DMS 273 (cell line): Measurements from ENCODE around the gene WRAP53.

Experiments used
- DNase-seq: peaks from one replicate; lab custom pipeline; 2025; ENCODE audit not compliant: unreplicated experiment; lab: John Stamatoyannopoulos, UW

WRAP53 gene

DNA sequence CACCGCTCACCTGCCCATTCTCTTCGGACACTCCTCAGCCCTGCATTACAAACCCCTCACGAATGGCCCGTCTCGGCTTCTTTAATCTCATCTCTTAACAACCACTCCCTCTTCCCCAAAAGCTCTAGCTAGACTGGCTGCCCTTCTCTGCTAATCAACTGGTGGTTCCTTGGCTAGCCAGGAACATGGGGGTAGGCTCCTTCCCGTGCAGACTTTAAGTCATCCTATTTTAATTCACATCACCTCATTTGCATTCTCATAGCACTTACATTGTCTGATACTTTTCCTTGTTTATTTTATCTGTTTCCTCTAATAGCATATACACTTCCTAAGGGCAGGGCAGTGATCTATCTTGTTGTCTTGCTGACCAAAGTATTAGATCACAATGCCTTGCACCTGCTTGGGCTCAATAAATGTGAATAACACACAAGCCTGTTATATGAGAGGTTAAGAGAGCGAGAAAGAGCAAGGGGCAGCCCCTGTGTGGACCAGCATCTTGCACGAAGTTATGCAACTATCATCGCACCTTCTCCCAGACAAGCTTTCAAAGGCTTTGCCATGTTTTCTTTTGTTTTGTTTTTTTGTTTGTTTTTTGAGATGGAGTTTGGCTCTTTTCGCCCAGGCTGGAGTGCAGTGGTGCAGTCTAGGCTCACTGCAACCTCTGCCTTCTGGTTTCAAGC, 10.7 kb upstream of the WRAP53 start:
- no peak for DNase-seq

DNA sequence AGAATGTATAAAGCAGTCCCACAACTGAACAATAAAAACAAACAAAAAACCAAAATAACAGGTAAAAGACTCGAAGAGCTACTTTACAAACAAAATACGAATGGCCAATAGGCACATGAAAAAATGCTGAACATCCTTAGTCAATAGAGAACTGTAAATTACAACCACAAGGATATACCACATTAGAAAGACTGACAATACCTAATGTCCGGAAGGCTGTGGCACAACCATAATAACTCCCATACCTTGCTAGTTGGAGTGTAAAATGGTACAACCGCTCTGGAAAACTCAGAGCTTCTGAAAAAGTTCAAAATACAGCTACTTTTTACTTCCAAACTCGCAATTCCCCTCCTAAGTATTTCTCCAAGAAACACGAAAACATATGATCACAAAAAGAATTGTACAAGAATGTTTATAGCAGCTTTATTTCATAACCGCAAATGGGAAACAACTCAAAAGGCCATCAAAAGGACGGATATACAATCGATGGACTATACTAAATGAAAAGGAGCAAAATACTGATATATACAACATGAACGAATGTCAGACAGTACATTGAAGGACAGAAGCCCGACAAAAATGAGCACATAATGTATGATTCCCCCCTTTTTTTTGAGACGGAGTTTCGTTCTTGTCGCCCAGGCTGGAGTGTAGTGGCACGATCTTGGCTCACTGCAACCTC, 3.3 kb upstream of the WRAP53 start:
- DNase-seq = no peak

DNA sequence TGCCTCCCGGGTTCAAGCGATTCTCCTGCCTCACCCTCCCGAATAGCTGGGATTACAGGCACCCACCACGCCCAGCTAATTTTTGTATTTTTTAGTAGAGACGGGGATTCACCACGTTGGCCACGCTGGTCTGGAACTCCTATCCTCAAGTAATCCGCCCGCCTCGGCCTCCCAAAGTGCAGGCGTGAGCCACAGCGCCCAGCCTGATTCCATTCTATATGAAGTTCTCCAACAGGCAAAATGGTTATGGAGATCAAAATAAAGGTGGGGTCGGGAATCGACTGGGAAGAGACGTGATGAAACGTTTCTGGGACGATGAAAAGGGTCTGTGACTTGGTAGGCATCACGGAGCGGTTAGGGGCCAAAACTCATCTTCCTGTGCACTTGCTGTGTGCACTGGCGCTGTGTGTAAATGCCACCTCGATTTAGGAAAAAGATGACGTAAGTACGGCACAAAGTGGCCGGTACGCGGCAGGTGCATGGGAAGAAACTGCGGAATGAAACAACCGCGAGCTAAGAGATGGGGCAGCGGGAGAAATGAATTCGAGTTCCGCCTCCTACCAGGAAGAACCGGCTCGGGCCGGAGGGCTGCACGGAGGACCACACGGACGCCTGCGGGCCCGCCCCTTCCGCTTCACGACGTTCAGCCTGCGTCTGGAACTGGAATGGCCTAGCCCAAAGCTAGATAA, 2.6 kb upstream of the WRAP53 start:
- DNase-seq = peak; percentile 92

DNA sequence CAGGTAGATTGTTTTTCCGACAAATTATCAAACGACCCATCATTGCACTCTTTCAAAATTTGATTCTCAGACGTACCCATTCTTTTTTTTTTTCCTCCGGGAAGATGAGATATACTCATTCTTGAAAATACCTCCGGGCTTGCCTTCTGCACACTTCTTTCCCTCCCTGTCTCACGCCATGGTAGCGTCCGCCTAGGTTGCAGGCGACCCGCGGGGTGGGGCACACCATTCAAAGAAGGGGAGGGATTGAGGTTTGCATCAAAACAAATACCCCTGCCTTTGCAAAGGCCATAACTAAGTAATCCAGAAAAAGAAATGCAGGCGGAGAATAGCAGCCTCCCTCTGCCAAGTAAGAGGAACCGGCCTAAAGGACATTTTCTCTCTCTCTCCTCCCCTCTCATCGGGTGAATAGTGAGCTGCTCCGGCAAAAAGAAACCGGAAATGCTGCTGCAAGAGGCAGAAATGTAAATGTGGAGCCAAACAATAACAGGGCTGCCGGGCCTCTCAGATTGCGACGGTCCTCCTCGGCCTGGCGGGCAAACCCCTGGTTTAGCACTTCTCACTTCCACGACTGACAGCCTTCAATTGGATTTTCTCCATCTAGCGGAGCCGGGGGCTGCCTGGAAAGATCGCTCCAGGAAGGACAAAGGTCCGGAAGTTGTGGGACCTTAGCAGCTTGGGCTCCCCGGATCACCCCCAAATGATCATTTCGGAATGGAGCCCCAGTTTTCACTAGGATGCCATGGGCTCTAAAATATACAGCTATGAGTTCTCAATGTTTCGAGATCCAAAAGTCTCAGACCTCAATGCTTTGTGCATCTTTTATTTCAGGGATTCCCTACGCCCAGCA, 1.8 kb upstream of the WRAP53 start:
- peak; percentile 90 for DNase-seq

DNA sequence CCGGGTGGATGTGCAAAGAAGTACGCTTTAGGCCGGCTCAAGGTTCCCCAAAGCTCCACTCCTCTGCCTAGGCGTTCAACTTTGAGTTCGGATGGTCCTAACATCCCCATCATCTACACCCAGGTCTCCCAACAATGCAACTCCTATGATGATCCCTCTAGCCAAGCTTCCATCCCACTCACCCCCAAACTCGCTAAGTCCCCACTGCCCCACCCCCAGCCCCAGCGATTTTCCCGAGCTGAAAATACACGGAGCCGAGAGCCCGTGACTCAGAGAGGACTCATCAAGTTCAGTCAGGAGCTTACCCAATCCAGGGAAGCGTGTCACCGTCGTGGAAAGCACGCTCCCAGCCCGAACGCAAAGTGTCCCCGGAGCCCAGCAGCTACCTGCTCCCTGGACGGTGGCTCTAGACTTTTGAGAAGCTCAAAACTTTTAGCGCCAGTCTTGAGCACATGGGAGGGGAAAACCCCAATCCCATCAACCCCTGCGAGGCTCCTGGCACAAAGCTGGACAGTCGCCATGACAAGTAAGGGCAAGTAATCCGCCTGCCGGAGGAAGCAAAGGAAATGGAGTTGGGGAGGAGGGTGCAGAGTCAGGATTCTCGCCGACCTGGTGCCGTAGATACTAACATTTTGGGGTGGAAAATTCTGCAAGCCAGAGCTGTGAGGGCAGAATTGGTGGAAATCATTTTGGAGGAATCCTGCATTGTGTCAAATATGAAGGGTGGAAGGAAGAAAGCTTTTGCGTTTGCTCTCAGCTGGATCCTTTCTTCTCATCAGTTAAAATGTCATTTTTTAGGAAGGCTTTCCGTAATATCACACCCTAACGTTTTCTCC, 987 bp upstream of the WRAP53 start, which contains the start of gene TP53:
Gene TP53 (minus strand): TSS at position 419 of the 836 bp plus-strand sequence. CDS start 10,896 bp downstream, outside the sequence.
- DNase-seq = peak; percentile 94

DNA sequence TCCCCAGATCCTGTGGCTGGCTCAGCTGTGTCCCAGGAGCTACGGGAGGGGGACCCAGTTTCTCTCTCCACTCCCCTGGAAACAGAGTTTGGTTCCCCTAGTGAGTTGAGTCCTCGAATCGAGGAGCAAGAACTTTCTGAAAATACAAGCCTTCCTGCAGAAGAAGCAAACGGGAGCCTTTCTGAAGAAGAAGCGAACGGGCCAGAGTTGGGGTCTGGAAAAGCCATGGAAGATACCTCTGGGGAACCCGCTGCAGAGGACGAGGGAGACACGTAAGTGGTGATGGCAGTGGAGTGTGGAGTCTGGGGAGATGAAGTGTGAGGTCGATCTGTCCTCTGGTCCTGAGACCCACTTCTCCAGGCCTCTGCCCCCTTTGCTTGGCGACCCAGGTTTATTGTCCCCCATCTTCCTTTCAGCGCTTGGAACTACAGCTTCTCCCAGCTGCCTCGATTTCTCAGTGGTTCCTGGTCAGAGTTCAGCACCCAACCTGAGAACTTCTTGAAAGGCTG, 585 bp downstream of the WRAP53 start:
- DNase-seq = no peak

DNA sequence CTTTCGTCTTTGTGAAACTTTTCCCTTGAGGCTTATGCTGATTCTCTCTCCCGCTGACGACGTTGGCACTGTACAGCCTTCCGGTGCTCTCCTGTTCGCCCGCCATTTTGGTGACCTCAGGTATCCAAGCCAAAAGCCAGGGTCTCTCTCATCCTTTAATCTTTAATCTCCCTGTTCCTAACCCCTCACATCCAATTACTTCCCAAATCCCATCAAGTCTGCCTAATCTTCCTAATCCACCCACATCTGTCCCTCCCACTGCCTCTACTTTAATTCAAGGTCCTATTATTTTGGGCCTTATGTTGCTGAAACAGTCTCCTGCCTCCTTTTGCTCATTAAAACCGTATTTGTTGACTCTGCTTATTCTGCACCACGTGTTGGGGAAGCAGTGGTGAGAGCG, 7.3 kb downstream of the WRAP53 start:
- DNase-seq = no peak

DNA sequence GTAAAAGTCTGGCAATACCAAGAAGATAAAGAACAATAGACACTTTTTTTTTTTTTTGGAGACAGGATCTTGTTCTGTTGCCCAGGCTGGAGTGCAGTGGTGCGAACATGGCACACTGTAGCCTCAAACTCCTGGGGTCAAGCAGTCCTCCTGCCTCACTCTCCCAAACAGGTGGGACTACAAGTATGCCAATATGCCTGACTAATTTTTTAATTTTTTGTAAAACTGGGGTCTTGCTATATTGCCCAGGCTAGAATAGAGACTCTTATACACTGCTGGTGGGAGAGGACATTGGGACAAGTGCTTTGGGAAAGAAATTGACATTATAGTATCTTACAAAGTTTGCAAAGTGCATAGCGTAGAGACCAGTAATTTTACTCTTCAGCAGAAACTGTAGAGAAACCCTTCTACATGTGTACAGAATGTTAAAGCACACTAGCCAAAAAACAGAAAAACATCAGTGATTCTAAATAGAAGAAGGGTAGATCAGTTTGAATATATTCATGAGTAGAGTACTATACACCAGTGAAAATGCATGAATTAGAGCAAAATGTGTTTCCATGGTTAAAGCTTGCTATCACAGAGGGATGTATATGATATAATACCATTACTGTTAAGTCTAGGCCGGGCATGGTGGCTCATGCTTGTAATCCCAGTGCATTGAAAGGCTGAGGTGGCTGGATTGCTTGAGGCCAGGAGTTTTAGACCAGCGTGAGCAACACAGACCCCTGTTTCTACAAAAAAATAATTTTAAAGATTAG, 9.7 kb downstream of the WRAP53 start:
- no peak for DNase-seq

DNA sequence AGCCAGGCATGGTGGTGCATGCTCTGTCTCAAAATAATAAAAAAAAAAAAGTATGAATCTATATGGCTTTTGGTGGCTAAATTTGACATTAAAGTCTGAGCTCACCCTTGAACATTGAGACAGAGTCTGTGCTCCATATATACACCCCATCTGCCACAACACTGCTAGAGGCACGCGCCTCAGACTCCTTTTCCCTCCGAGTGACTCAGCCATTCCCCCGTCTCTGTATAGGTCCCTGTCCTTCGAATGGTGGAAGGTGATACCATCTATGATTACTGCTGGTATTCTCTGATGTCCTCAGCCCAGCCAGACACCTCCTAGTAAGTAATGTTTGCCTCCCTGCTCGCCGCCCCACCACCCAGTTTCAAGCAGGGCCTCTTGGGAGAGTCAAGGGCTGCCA, 12.2 kb downstream of the WRAP53 start:
- DNase-seq = no peak

DNA sequence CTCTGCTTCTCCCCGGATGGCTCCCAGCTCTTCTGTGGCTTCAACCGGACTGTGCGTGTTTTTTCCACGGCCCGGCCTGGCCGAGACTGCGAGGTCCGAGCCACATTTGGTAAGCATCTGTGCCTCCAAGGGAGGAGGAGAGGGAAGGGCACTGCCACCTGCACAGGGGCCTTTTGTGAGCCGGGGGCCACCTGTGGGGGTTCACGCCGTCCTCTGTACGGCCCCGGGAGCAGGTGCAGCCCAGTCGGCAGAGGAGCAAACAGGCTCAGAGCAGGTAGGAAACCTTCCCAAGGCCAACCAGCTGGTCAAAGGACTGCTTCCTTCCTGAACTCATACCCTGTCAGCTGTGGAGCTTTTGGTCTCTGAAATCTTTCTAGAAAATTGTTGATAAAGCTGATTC, 13.4 kb downstream of the WRAP53 start:
- DNase-seq = no peak

DNA sequence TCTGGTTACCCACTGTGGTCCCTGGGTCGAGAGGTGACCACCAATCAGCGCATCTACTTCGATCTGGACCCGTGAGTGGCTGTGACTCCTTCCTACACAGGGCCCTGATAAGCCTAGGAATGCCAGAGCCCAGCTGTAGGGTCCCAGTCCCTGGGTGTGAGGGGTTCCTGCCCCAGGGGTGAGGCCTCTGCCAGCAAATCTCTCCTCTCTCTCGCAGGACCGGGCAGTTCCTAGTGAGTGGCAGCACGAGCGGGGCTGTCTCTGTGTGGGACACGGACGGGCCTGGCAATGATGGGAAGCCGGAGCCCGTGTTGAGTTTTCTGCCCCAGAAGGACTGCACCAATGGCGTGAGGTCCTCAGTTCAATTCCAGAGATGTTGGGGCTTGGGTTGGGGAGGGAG, 14.5 kb downstream of the WRAP53 start:
- no peak for DNase-seq

DNA sequence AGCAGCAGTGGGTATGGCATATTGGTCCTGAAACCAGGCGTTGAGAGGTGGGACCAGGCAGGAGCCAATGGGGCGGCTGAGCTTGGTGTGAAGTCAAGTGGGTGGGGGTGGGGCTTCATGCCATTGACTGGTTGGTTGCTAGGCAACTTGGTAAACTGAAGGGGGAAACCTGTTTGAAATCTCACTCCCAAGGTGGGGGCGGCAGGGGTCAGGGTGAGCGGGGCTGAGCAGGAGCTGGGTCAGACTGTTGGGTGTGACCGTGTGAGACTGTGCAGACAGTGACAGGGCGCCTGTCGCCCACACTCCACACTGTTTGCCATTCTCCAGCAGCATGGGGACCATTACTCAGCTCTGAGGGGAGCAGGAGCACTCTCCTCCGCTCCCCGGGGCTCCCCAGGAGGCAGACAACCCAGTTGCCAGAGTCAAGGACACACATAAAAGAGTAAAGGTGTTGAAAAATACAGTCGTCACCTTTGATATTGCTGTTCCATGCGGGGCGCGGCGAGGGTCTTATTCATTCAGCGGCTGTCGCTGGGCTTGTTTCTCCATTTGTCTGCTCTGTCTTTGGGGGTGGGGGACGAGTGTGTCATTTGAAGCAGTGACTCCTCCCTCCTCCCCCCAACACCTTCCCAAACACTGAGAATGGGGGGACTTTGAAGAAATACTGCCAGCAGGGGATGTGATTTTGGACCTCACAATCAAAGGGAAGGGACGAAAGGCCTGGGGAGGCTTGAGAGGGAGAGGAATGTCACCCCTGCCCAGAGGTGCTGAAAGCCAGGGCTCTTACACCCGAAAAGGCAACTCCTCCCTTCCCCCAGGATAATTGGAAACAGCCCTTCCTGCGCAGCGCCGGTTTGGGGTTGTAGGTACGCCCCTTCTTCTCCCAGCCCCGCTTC, 15.6 kb downstream of the WRAP53 start:
- DNase-seq = peak; percentile 64

DNA sequence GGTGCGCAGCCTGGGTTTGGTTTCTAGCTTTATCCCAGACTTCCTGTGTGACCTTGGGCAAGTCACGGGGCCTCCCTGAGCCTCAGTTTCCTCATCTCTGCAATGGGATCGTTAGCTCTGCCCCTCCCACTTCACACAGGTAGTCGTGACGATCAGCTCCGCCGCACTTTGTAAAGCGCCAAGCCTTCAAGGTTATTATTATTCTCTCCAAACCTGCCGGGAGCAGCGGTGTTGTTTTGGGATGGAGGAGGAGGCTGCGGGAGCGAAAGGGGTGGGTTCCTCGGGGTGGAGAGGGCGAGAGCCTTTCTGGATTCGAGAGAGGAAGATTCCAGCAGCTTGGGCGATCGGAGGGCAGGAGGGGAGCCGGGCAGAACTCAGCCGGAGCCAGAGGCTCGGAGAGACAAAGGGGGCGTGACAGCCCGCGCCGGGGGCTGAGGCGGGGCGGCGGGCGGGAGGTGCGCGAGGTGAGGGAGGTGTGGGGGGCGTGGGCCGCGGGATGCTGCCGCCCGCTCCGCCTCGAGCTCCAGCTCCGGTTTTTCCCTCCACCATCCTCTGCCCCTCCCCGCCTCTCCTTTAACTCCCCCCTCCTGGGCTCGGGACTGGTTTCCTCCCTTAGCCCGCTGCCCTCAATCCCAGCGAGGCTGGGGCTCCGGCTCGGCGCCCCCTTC, 16.5 kb downstream of the WRAP53 start, which contains the start of gene EFNB3:
Gene EFNB3 (plus strand): TSS at position 602 of the 668 bp plus-strand sequence. CDS start 397 bp downstream, outside the sequence.
- peak; percentile 74 for DNase-seq

DNA sequence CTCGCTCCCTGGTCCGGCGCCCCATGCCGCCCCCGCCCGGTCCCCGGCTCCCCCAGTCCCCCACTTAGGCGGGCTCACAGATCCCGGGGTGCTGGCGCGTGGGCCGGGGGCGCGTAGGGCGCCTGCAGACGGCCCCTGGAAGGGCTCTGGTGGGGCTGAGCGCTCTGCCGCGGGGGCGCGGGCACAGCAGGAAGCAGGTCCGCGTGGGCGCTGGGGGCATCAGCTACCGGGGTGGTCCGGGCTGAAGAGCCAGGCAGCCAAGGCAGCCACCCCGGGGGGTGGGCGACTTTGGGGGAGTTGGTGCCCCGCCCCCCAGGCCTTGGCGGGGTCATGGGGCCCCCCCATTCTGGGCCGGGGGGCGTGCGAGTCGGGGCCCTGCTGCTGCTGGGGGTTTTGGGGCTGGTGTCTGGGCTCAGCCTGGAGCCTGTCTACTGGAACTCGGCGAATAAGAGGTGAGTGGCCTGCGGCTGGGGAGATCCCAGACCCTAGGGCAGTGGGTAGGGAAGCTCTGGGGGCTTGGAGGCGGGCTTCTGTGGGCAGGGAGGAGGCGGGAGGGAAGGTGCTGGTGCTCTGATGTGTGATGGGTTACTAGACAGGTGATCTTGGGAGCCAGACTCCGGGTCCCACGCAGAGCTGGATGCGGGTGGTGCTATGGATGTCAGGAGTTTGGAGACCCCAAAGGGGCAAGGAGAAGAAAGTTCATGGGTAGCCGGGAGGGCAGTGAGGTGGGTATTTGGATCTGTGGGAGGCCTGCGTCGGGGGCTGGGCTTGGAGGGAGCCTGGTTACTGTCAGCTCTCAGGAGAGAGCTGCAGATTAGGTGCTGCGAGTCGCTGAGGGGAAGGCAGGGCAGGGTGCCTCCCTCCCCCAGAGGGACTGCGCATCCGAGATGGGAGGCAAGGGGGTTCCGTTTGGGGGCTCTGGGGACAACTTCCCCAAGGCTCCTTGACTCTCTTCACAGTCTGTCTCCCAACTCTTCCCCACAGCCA, 17.3 kb downstream of the WRAP53 start:
- DNase-seq = no peak

DNA sequence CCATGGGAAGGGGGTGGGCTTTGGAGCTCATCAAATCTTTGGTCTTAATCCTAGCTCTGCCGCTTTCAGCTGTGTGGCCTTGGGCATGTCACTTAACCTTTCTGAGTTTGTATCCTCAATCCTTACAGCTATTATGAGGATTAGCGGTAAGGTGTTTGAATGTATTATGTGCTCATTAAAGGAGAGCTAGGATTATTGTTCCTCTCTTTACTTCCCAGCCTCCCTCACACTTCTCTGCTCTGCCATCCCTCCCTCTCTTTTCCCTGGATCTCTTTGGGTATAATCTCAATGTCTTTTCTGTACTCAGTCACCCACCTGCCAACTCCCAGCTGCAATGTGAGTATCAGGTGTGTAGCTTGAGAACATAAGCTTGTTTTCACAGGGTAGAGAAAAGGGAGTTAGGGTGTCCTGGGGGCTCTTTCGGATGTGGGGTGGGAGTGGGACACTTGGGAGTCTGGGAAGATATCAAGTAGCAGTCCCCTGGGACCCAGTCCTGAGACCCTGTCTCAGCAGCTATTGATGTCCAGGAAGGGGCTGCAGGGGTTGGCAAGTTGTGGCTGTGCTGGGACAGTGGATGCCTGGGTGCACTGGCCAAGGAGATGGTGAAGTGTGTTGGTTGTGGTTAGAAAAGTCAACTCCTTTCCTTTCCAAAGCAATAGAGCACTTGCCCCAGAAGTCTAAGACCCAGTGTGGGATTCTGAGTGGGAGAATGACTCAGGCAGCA, 18.5 kb downstream of the WRAP53 start:
- no peak for DNase-seq

DNA sequence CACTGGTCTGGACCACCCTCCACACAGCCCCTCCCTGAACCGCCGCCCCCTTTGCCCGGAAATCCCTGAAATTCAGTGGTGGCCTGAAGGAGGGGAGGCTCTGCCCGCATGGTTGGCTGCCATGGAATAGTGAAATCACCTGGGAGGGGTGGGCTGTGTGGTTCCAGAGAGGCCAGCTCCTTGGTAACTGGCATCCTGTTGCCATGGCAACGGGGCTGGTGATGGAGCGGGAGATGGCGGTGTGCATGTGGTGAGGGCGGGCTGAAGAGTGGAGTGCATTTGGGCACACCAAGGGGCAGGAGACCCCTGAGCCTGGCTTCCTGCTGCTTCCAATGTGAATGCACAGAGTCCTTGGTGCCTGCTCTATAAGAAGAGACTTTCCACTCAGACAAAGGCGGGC, 19.2 kb downstream of the WRAP53 start:
- DNase-seq = peak; percentile 59
